ENCODE data around the gene TBXA2R.

DNA sequence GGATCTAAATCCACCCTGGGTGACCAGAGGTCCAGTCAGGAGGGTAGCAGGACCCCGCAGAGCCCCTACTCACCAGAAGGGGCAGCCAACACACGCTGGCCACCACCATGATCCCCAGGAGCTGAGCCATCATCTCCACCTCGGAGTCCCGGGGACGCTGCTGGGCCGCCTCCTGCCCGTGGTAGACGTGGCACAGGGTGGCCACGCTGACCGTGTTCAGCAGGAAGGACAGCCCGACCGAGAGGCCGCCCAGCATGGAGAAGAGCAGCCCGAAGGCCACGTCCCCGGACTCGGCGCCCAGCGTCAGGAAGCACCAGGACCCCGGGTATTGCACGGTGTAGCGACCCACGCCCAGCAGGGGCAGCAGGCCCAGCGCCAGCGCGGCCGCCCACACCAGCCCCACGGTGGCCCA lies 6.9 kb downstream of the TBXA2R start:
- TF ChIP-seq POLR2A (IDR thresholded peaks at IDR 0.05) (no peak), POLR2AphosphoS5 (IDR thresholded peaks at IDR 0.05) (no peak)

All from suprapubic skin (tissue), 4 donors.